Measurements from ENCODE around the gene NAPB.

- TF ChIP-seq POLR2A (IDR thresholded peaks at IDR 0.05) (no peak), CTCF (IDR thresholded peaks at IDR 0.05) (no peak)
Measured at GRCh38 chr20:23336476-23336875, 84.8 kb downstream of the NAPB start.
